Measurements from ENCODE around the gene ARHGAP33.
"Not testable (repeated sequence)": the region's sequence is repeated elsewhere in the genome, so short reads cannot be mapped to it uniquely, and the experiment has no call there.

ARHGAP33 gene

DNA sequence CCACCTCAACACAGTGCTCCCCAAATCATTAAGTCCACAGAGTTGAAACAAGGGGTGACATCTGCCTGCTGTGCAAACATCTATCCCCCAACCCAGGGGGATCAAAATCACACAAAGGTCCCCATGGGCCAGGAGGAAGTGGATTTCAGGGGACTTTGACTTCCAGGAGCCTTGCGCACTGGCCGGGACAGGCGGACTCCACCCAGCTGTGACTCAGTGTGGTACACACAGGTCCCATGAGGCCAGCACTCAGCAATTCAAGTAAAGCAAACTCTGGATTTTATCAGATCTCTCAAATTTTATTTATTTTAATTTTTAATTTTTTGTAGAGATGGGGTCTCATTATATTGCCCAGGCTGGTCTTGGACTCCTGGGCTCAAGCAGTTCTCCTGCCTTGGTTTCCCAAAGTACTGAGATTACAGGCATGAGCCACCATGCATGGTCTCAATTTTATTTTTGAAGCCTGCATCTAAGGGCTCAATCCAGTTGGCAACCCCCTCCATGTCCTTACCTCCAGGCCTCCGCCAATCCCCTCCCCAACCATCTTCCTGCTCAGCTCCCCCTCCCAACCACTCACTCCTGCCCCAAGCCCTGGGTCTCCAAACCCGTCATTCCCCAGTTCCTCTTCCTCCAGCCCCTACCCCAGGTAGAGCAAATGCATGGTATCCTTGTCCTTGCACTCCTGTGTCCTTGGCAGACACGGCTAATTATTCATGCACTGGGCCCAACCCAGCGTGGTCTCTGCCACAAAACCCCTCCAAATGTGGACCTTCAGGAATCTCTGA lies 18.2 kb downstream of the ARHGAP33 start:
- DNase-seq (ENCODE audit: low read depth in 2 of 2), result no peak

DNA sequence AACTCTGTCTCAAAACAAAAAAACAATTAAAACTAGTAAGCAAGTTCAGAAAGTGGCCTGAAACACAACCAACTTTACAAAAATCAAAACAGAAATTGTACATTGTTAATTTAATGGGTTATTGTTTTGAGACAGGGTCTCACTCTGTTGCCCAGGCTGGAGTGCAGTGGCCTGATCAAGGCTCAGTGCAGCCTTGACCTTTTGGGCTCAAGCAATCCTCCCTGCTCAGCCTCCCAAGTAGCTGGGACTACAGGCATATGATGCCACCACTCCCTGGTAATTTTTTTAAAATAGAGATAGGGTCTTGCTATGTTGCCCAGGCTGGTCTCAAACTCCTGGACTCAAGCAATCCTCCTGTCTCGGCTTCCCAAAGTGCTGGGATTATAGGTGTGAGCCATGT lies 20.2 kb downstream of the ARHGAP33 start:
- DNase-seq (ENCODE audit: low read depth in 2 of 2), result not testable (repeated sequence)

DNA sequence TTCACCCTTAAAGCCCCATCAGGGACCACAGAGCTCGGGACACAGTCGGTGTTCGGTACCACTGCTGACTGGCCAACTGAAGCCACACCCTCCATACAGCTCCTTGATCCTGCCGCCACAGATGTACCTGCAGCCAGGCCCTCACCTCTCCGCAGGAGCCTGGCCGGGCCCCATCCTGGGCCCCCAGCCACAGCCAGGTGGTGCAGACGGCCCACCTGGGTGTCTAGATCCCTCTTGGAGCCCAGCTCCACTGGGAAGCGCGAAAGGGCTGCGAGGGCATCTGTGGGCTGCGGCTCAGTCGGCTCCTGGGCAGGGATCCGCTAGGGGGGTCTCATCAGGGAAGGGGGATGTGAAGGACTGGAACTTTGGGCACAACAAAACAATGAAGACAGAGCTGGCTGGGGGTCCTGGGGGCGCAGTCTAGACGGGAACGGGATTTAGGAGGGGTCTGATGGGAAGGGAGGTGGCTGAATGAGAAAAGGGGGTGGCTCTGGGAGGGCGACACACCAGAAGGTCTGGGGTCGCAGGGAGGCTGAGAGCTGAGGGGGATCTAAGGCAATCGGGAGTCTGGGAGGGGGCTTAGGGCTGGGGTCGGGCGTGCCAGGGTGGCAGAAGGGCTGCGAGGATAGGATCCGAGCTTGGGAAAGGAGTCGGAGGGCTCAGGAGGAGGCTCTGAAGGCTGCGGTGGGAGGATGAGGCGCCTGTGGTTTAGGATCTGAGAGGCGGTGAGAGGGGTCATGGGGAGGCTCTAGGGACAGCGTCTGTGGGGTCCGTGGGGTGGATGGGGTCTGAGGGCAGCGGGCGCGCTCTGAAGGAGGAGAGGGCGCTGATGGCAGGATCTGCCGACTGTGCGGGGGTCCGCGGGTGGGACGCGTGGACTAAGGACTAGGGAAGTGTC lies 21.5 kb downstream of the ARHGAP33 start:
- DNase-seq (ENCODE audit: low read depth in 2 of 2), result no peak

DNA sequence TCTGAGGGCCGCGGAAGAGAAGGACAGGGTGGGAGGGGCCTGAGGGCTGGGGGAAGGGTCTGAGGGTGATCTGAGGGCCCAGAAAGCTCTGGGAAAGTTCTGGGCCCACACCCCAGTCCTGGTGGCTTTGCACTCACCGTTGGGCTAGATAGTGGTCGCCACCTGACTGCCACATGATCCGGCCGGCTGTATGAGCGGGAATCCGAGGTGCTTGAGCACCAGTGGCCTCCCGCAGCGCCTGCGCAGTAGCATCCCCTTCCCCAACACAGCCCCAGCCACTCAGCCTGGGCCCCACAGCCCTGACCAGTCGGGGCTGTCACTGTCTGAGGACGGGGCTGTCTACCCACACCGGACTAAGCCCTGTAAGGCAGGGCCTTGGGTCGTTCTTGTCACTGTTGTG lies 22.3 kb downstream of the ARHGAP33 start:
- no peak for DNase-seq (ENCODE audit: low read depth in 2 of 2)

DNA sequence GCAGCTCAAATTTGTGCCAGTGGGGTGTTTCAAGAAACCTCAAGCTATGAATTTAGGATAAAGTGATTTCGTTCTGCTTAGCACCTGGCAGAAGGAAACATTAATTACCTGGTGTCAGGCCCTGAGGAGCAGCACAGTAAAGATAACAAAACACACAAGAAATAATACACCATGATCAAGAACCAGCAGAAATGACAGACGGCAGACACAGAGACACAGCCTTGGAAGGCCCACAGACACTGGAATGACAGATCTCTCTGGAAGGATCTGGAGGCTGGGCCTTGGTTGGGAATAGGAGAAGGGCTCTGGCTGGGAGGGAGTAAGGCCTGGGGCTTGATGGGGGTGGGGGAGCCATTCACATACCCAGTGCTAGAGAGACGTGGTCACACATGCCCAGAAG lies 26.5 kb downstream of the ARHGAP33 start:
- DNase-seq (ENCODE audit: low read depth in 2 of 2), result no peak

DNA sequence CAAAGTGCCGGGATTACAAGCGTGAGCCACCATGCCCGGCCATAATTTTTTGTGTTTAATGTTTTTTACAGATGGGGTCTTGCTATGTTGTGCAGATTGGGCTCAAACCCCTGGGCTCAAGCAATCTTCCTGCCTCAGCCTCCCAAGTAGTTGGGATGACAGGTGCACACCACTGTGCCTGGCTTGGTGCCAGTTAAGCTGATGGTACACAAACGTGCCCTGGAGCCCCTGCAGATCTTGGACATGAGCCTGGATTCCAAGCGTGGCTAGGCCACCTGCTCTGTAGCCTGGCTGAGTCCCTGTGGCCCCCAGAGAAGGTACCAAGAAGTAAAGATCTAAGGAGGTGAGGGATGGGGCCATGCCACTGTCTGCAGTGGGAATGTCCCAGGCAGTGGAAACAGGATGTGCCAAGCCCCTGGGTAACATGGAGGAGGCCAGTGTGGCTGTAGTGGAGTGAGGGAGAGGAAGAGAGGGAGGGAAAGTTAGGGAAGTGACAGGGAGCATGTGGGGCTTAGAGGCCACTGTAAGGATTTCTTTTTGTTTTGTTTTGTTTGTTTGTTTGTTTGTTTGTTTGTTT lies 30.2 kb downstream of the ARHGAP33 start:
- no peak for DNase-seq (ENCODE audit: low read depth in 2 of 2)

DNA sequence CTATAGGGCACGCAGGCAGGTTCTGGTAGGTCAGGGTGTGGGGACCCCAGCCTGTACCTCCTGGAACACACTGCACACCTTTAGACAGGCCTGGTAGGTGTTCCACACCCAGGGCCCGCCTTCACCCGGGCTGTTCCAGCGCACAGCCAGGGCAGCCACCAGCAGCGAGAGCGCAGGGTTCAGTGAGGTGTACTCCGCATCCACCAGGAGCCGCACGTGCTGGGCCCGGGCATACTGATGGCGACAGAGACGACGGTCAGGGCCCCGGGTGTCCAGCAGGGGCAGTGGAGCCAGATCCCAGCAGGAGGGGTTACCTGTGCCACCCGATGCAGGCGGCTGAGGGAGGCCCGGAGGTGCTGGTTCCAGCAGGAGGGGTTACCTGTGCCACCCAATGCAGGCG lies 31.2 kb downstream of the ARHGAP33 start:
- DNase-seq (ENCODE audit: low read depth in 2 of 2), result no peak

DNA sequence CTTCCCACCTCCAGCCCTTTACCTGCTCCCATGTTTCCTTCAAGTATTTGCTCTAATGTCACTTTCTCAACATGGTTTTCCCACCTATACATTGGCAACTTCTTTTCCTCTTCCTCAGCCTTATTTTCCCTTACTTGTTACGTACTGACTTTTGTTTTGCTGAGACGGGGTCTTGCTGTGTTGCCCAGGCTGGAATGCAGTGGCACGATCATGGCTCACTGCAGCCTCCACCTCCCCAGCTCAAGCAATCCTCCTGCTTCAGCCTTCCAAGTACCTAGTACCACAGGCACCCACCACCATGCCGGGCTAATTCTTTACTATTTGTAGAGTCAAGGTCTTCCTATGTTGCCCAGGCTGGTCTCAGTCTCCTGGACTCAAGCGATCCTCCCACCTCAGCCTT lies 32.3 kb downstream of the ARHGAP33 start:
- DNase-seq (ENCODE audit: low read depth in 2 of 2), result no peak

DNA sequence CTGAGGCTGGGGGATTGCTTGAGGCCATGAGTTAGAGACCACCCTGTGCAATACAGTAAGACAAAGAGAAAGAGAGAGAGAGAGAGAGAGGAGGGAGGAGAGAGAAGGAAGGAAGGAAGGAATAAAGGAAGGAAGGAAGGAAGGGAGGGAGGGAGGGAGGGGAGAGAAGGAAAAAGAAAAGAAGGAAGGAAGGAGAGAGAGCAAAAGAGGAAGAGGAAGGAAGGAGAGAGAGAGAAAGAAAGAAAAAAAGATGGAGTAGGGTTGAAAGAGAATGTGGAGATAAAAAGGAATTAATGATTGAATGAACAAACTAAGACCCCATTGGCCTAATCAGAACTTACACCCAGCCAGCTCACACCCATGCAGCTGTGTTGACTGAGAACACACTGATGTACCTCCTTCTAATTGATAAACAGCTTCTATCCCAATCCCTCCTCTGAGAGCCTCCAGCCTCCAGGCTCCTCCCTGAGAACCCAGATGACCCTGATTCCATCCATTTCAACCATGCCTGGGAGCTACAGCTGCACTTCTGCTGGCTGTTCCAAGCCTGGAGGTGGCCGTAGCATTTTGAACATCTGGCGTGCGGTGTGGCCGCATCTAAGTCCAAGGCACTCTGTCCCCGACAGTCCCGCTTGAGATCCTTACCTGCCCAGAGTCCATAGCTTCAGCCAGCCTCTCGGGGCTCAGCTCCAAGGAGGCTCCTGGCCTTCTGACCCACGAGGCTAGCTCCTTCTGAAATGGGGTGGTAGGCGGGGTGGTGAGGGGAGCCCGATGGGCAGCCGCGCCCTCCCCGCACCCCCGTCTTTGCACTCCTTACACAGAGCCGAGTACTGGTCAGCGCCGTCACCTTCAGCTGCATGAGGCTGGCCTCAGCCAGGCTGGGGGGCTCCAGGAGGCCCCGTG lies 36.2 kb downstream of the ARHGAP33 start:
- DNase-seq (ENCODE audit: low read depth in 2 of 2), result no peak

DNA sequence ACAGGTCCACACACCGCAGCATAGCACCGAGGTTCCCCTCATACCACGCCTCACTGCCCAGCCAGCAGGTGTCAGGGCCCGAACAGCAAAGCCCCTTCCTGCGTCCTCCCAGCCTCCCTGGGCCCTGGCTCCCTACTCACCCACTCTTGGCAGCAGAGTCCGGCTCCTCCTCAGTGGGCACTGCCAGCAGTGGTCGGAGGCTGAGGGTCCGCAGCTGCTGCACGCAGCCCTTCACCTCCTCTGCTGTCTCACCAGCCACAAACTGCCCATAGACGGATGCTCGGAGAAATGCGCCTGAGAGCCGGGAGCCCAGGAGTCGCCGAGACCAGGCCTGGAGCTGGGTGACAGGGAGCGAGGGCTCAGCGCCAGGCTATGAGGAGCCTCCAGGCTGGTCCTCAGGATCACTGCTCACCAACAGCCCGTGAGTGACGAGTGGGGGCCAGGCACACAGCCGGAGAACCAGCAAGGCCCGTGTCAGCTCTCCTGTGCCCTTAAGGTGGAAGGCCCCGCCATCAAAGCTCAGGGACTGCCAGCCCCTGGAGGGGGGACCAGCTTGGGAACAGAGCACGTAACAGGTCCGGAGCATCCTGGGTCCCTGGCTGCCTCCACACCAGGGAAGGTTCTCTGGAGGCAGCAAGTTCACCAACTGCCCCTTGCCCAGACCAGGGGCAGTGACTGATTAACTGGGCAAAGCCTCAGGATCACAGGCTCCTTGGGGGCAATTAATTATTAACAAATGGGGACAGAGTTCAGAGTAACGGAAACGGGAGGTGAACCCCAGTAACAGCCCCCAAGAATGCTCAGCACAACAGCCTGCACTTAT lies 37.1 kb downstream of the ARHGAP33 start, which contains the start of gene PRODH2:
PRODH2 (minus strand) TSS at position 626 of the 823 bp plus-strand sequence; CDS start at position 586, 40 bp downstream.
- DNase-seq (ENCODE audit: low read depth in 2 of 2), result no peak

DNA sequence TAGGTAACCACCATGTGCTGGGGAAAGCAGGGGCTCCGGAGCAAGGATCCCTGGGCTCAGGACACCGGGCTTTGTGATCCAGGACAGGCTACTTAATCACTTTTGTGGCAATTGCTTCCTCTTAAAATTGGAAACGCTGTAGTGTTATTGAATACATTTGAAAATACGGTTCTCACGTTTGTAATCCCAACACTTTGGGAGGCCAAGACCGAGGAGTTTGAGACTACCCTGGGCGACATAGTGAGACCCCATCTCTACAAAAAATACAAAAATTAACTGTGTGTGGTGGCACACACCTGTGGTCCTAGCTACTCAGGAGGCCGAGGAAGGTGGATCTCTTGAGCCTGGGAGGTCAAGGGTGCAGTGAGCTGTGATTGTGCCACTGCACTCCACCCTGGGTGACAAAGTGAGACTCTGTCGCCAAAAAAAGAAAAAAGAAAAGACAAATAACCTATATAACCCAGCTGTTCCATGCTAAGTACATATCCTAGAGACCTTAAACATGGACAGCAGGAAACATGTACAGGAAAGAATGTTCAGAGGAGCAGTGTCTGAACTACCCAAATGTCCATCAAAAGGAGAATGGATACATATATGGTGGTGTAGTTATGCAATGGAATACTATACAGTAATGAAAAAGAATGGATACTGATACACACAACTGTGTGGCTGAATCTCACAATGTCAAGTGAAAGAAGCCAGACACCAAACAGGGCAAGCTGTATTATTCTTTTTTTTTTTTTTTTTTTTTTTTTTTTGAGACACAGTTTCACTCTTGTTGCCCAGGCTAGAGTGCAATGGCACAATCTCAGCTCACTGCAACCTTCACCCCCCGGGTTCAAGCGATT lies 37.9 kb downstream of the ARHGAP33 start:
- DNase-seq (ENCODE audit: low read depth in 2 of 2), result no peak

DNA sequence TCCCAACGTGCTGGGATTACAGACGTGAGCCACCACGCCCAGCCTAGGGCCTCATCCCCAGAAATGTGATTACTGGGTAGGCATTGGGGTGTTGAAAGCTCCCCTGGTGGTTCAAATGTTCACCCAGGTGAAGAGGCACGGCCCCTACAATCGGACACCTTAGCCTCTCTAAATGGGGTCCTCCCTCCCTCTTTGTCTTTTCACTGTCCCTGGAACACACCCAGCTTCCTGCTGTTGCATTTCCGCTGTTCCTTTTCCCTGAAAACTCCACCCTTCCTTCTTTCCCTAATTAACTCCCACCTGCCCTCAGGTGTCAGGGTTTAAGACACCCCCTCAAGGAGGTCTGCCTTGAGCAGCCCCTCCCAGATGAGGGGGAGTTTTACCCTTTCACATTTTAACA lies 40.9 kb downstream of the ARHGAP33 start:
- no peak for DNase-seq (ENCODE audit: low read depth in 2 of 2)

DNA sequence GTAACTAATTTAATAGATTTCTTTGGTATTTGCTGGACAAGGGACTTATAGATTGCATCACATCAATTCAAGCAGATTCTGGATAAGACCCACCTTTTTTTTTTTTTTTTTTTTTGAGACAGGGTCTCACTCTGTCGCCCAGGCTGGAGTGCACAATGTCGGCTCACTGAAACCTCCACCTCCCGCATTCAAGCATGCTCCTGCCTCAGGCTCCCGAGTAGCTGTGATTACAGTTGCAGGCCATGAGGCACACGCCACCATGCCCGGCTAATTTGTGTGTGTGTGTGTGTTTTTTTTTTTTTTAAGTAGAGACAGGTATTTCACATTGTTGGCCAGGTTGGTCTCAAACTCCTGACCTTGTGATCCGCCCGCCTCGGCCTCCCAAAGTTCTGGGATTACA lies 41.5 kb downstream of the ARHGAP33 start:
- no peak for DNase-seq (ENCODE audit: low read depth in 2 of 2)

DNA sequence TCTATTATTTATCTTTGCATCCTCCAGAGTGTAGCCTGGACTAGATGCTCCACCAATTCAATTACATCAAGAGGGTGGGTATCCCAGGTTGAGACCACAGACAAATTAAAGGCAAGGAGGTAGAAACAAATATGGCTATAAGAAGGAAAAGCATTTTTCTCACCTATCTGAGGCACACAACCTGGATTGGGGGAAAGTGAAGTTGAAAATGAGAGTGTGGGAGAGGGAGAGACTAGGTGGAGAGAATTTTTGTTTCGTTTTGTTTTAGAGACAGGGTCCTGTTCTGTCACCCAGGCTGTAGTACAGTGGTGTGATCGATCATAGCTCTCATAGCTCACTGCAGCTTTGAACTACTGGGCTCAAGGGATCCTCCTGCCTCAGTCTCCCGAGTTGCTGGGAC lies 43.1 kb downstream of the ARHGAP33 start:
- DNase-seq (ENCODE audit: low read depth in 2 of 2), result no peak

DNA sequence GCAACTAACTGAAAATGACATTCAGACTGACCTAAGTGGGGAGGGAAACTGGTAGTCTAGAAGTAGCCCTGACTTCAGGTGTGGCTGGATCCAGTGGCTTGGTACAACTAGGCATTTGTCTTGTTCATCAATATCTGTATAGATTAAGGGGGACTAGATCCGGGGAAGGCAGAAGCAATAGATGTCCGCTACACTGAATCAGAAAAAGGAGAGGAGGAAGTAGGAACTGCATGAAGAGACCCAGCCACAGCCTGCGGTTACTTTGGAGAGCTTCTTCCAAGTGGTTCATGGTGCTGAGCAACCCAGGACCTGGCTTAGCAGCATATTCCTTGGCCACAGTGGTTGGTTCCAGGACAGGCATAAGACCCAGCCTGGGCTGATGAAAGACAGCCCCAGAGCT lies 47.2 kb downstream of the ARHGAP33 start:
- DNase-seq (ENCODE audit: low read depth in 2 of 2), result no peak

DNA sequence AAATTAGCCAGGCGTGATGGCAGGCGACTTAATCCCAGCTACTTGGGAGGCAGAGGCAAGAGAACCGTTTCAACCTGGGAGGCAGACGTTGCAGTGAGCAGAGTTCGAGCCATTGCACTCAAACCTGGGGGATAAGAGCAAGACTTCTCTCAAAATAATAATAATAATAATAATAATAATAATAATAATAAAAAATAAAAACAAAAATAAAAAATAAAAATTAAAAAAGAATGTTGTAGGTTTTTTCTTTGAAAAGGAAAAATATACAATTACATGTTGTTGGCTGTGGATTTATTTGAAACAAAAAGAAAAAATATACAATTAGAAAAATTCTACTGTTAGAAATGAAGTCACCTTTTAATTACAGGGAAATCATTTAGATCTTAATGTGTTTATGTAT lies 48.8 kb downstream of the ARHGAP33 start:
- DNase-seq (ENCODE audit: low read depth in 2 of 2), result no peak

DNA sequence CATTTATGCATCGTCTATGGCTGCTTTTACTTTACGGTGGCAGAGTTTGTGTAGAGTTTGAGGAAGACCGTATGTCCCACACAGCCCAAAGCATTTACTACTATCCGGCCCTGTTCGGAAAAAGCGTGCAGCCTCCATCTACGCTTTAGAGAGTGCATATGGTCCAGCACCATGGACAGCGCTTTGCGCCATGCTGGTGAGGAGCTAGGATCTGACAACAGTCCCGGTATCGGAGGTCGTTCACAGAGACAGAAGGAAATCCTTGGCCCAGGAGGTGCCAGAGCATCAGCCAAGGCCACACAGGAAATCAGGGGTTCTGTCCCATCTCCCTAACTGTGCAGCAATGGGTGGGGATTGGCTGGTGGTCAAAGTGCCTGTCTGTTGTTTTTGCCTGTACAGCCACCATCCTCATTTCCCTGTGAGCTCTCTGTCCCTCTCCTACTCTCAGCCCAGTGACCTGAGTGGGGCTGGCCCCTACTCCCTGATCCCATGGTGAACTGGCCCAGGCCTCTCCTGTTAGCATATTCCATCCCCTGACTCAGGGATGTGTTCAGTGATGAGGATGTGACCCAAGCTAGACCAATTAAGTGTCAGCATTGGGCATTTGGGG lies 53.4 kb downstream of the ARHGAP33 start:
- peak in 1 of 2 donors; percentile 9 for DNase-seq (ENCODE audit: low read depth in 2 of 2)

DNA sequence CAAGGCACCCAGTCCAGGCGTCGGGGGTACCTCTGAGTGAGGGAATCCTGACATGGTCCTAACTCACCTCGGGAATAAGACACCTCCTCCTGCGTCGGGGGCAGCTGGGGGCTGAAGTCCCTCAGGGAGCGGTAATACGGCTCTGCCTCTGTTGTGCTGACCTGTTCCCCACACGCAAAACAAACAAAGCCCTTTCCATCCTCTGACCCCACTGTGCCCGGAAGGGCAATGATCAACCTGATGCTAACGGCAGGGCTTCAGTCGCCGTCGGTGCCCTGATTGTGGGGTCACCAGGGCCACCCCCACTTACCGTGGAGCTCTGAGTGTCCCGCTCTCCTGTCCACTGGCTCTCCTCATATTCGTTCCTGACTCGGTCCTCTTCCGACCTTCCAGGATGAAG lies 55.6 kb downstream of the ARHGAP33 start:
- DNase-seq (ENCODE audit: low read depth in 2 of 2), result no peak

DNA sequence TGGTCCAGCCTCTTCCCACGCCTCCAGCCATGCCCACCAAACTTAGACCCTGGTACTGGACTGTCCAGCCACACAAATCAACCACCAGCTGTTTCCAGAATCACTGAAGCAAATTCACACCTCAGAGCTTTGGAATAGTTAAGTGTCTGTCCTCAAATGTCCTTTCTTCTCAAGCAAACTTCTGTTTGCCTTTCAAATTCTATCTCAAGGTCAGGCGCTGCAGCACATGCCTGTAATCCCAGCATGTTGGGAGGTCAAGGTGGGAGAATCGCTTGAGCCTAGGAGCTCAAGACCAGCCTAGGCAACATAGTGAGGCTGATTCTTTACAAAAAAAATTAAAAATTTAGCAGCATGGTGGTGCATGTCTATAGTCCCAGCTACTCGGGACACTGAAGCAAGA lies 56.7 kb downstream of the ARHGAP33 start:
- DNase-seq (ENCODE audit: low read depth in 2 of 2), result no peak
